HCT116 (cell line): ENCODE results near the gene CCBE1. TPM values are rescaled to one million over a fixed set of nuclear protein-coding genes. Genes with fewer than 3 reads are reported as not detected.

Experiments used
- ATAC-seq: fragments of 200-7000 bp; cut with Tn5 transposase; 2 replicates; pipeline ENCODE4 v1.9.1; 2020; ENCODE audit warnings: mild to moderate bottlenecking, moderate library complexity
- BruUV-seq: library from RNA; stranded (reverse); fragments of 400-500 nt; replicated peaks from 2 replicates; lab custom pipeline; 2021; lab: Mats Ljungman, UMichigan
- CTCF ChIA-PET: fragments of 300-600 bp; sonication (Branson Sonifier 250); formaldehyde crosslinking; loops from one replicate; lab custom pipeline; 2021; ENCODE audit warnings: antibody characterized with exemption; lab: Charles Lee
- POLR2A ChIA-PET: fragments of 300-600, 350-600 bp; sonication (Branson Sonifier 250); formaldehyde crosslinking; loops from one replicate; lab custom pipeline; 2021; ENCODE audit warnings: antibody characterized with exemption; lab: Charles Lee
- RAD21 ChIA-PET, 2 experiments: fragments of 300-600 bp; sonication (Branson Sonifier 250); formaldehyde crosslinking; loops; one replicate each; lab custom pipeline; 2023; ENCODE audit warnings: low total read pairs in 2 of 2; ENCODE audit not compliant: uncharacterized antibody in 2 of 2, unreplicated experiment in 2 of 2, low non-redundant PET in 1 of 2; lab: Charles Lee
- DNase-seq: peaks from one replicate; pipeline ENCODE4 v3.0.0-alpha.2; 2010; ENCODE audit warnings: low read depth, low spot score
- H2AFZ ChIP-seq: fragments of 200-600 bp; shearing (Covaris generic), sonication (generic); 2 replicates; pipeline ENCODE4 v1.6.1; 2017; ENCODE audit warnings: low read depth, mixed run types, mixed read lengths, antibody characterized with exemption, low read length; ENCODE audit not compliant: poor library complexity, severe bottlenecking
- H3K27ac ChIP-seq: 2 replicates; pipeline ENCODE4 v1.5.1; 2012; ENCODE audit warnings: low read depth, low read length
- H3K27me3 ChIP-seq: fragments of 200-600 bp; sonication (generic); 2 replicates; pipeline ENCODE4 v1.6.1; 2016; ENCODE audit warnings: mixed run types, low read length, mixed read lengths; ENCODE audit not compliant: insufficient read depth
- H3K36me3 ChIP-seq, 2 experiments: fragments of 200-500 bp in 1 of 2; fragments of 200-600 bp in 1 of 2; sonication (Bioruptor generic) in 1 of 2; sonication (generic) in 1 of 2; 2 replicates each; pipeline versions ENCODE4 v1.5.1 to v1.6.1; 2014 to 2016; ENCODE audit warnings: low read length in 2 of 2, inconsistent platforms in 1 of 2, mixed read lengths in 1 of 2, mixed run types in 1 of 2; ENCODE audit not compliant: insufficient read depth in 2 of 2, control insufficient read depth in 1 of 2
- H3K4me1 ChIP-seq, 2 experiments: fragments of 200-600 bp in 1 of 2; sonication (generic) in 1 of 2; 2 replicates each; pipeline versions ENCODE4 v1.5.1 to v1.6.1; 2012 to 2017; ENCODE audit warnings: low read length in 2 of 2, inconsistent platforms in 1 of 2, mild to moderate bottlenecking in 1 of 2, mixed read lengths in 1 of 2, mixed run types in 1 of 2, moderate library complexity in 1 of 2; ENCODE audit not compliant: insufficient read depth in 2 of 2, control insufficient read depth in 1 of 2
- H3K4me2 ChIP-seq: fragments of 200-600 bp; sonication (generic); 2 replicates; pipeline ENCODE4 v1.6.1; 2017; ENCODE audit warnings: mixed run types, low read length, mixed read lengths
- H3K4me3 ChIP-seq, 2 experiments: fragments of 200-600 bp in 1 of 2; sonication (generic) in 1 of 2; replicated peaks in 1 of 2; 2 replicates each; pipeline ENCODE4 v1.5.1; 2011 to 2016; ENCODE audit warnings: low read length in 2 of 2, control low read depth in 1 of 2, low read depth in 1 of 2, mild to moderate bottlenecking in 1 of 2, mixed read lengths in 1 of 2, mixed run types in 1 of 2
- H3K79me2 ChIP-seq: fragments of 200-600 bp; sonication (generic); 2 replicates; pipeline ENCODE4 v1.6.1; 2017; ENCODE audit warnings: mild to moderate bottlenecking, mixed run types, low read length, moderate library complexity, mixed read lengths; ENCODE audit not compliant: insufficient read depth
- H3K9ac ChIP-seq: fragments of 200-600 bp; sonication (generic); 2 replicates; pipeline ENCODE4 v1.6.1; 2016; ENCODE audit warnings: low read length, mixed read lengths
- H3K9me2 ChIP-seq: fragments of 200-600 bp; sonication (generic), shearing (Covaris generic); 2 replicates; pipeline ENCODE4 v1.6.1; 2017; ENCODE audit warnings: mixed run types, mild to moderate bottlenecking, moderate library complexity; ENCODE audit not compliant: insufficient read depth
- H3K9me3 ChIP-seq, 2 experiments: fragments of 200-500 bp in 1 of 2; fragments of 200-600 bp in 1 of 2; sonication (Bioruptor generic) in 1 of 2; sonication (generic) in 1 of 2; 2 replicates each; pipeline ENCODE4 v1.6.1; 2014 to 2017; ENCODE audit warnings: low read length in 2 of 2, mixed read lengths in 2 of 2, inconsistent platforms in 1 of 2, low read depth in 1 of 2, mild to moderate bottlenecking in 1 of 2, mixed run types in 1 of 2, moderate library complexity in 1 of 2; ENCODE audit not compliant: control insufficient read depth in 1 of 2, insufficient read depth in 1 of 2
- H4K20me1 ChIP-seq: fragments of 200-600 bp; sonication (generic), shearing (Covaris generic); 2 replicates; pipeline ENCODE4 v1.6.1; 2017; ENCODE audit warnings: mixed run types, mild to moderate bottlenecking, moderate library complexity; ENCODE audit not compliant: insufficient read depth
- ATF3 ChIP-seq: IDR thresholded peaks from 2 replicates; pipeline ENCODE4 v1.6.1; 2012
- CEBPB ChIP-seq: IDR thresholded peaks from 2 replicates; pipeline ENCODE4 v1.6.1; 2012; ENCODE audit warnings: low read depth
- CTCF ChIP-seq, 3 experiments: fragments of 200-600 bp in 1 of 3; sonication (generic) in 1 of 3; IDR thresholded peaks in 2 of 3; conservative IDR thresholded peaks in 1 of 3; 2 replicates each; pipeline ENCODE4 v1.5.1; 2012 to 2017; ENCODE audit warnings: low read depth in 2 of 3, low read length in 2 of 3, antibody characterized with exemption in 1 of 3, borderline replicate concordance in 1 of 3, control low read depth in 1 of 3, mild to moderate bottlenecking in 1 of 3, mixed read lengths in 1 of 3, mixed run types in 1 of 3, moderate library complexity in 1 of 3; ENCODE audit not compliant: insufficient read depth in 1 of 3
- EGR1 ChIP-seq: IDR thresholded peaks from 2 replicates; pipeline ENCODE4 v1.6.1; 2012; ENCODE audit warnings: low read depth
- ELF1 ChIP-seq: IDR thresholded peaks from 2 replicates; pipeline ENCODE4 v1.6.1; 2012; ENCODE audit warnings: low read depth, borderline replicate concordance
- EZH2phosphoT487 ChIP-seq: fragments of 200-600 bp; IDR thresholded peaks from 2 replicates; pipeline ENCODE4 v1.6.1; 2018; ENCODE audit warnings: antibody characterized with exemption, borderline replicate concordance
- FOSL1 ChIP-seq: IDR thresholded peaks from 2 replicates; pipeline ENCODE4 v1.6.1; 2012; ENCODE audit warnings: low read depth
- JUND ChIP-seq: IDR thresholded peaks from 2 replicates; pipeline ENCODE4 v1.6.1; 2012
- RAD21 ChIP-seq: IDR thresholded peaks from 2 replicates; pipeline ENCODE4 v1.6.1; 2012; ENCODE audit warnings: low read depth, mild to moderate bottlenecking
- ZBTB33 ChIP-seq: IDR thresholded peaks from 2 replicates; pipeline ENCODE4 v1.6.1; 2011; ENCODE audit warnings: mild to moderate bottlenecking, low read length, moderate library complexity; ENCODE audit not compliant: insufficient replicate concordance; ENCODE audit errors: extremely low read depth
- ZFX ChIP-seq: fragments of 450-650 bp; IDR thresholded peaks from 2 replicates; pipeline ENCODE4 v1.6.1; 2017
- intact Hi-C: fragments of 100-400 bp; cut with micrococcal nuclease; formaldehyde crosslinking; loops from 2 replicates; pipeline ENCODE4 v1.10.0; 2022
- total RNA-seq: library from RNA; stranded (reverse); gene quantifications from one replicate; pipeline ENCODE4 v1.2.1, GENCODE V29; 2021; ENCODE audit not compliant: unreplicated experiment

The CCBE1 gene
- total RNA-seq, 1 experiment from 2014 or later: 0.84 TPM

- ATAC-seq (no peak), DNase-seq (no peak)
- no peak overlapping the region for H3K4me3 ChIP-seq
- ChIA-PET RAD21 (interaction anchor here in 1 of 2 experiments (3.0 kb wide), 1 partner anchor 193 kb away, joined by 19 read pairs; no protein-coding TSS in a partner anchor), POLR2A (no interaction called here), CTCF (interaction anchor here (4.0 kb wide), 1 partner anchor 193 kb away, joined by 145 read pairs; no protein-coding TSS in a partner anchor)
- no peaks in the 10 kb centered on the region for H3K9me3 ChIP-seq
- H3K9me2 ChIP-seq: no peaks in the 10 kb centered on the region
- H3K9ac ChIP-seq: no peak overlapping the region
- H3K4me2 ChIP-seq: no peak overlapping the region
- no peaks in the 10 kb centered on the region for H3K36me3 ChIP-seq
- H3K27ac ChIP-seq: no peak overlapping the region
- no peaks in the 10 kb centered on the region for H3K79me2 ChIP-seq
- BruUV-seq: no TSS peak
- TF ChIP-seq JUND (no peak), RAD21 (no peak), ZFX (no peak), ELF1 (no peak), CEBPB (no peak), ZBTB33 (no peak), EGR1 (no peak), EZH2phosphoT487 (no peak), FOSL1 (no peak), ATF3 (no peak), CTCF (IDR thresholded peaks at IDR 0.05 in 2 of 3, conservative IDR thresholded peaks at IDR 0.05 in 1 of 3; ENCODE audit: borderline replicate concordance in 1 of 3, insufficient read depth in 1 of 3, low read depth in 2 of 3, low read length in 2 of 3) (no peak)
- H4K20me1 ChIP-seq: no peaks in the 10 kb centered on the region
- no peak overlapping the region for H2AFZ ChIP-seq
- H3K4me1 ChIP-seq: no peaks in the 10 kb centered on the region
- peaks cover 30% of the 10 kb centered on the region; the same call in 1 of the 2 replicates for H3K27me3 ChIP-seq
- intact Hi-C loops: no loop called here
Measured at GRCh38 chr18:59629894-59630293, 67.3 kb downstream of the CCBE1 start.
